HG03280 (cell line): ENCODE results near the gene NAGS.
"Not testable (repeated sequence)": the region's sequence is repeated elsewhere in the genome, so short reads cannot be mapped to it uniquely, and the experiment has no call there.

Source experiments
- ATAC-seq: cut with Tn5 transposase; IDR thresholded peaks from one replicate; pipeline ENCODE4 v1.9.1; 2021; ENCODE audit warnings: mild to moderate bottlenecking, moderate library complexity; ENCODE audit not compliant: unreplicated experiment

The NAGS gene

GRCh38 chr17:44037471-44037870, 33.0 kb downstream of the NAGS start:
- ATAC-seq, result no peak

GRCh38 chr17:44038604-44039011, 34.2 kb downstream of the NAGS start:
- ATAC-seq, result no peak

DNA sequence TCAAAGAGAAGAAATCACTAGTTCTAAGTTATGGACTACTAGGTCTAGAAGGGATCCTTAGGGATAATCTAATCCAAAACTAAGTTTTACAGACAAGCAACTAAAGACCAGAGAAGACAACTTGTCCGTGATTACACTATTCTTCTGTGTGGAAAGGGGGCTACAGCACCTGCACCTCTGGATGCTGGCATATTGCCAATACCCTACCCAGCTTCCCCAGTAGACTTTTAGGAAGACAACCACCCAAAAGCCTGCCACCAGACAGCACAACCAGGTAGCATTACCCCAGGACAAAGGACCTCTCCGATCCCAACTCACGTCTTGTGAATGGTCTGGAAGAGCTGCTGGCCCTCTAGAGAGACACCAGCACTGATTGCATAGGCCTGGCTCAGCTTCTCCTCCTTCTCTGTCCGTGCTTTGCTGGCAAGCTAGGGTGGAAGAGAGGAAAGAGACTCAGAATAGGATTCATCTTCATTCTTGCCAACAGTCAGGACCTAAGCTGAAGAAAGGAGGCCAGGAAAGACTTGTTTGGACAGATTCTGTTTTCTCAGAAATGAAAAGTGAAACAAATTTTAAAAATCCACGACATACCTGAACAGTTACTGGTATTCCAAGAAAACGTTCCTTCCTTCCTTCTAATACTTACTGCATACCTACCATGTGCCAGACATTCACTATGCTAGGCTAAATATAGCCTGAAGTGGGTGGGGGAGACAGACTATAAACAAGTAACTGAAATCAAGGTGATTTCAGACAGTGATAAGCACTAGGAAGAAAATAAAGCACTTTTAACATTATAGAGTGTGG, 35.6 kb downstream of the NAGS start:
- ATAC-seq, result no peak

GRCh38 chr17:44043272-44043696, 38.9 kb downstream of the NAGS start:
- ATAC-seq, result no peak

GRCh38 chr17:44044071-44044470, 39.6 kb downstream of the NAGS start:
- ATAC-seq, result no peak

DNA sequence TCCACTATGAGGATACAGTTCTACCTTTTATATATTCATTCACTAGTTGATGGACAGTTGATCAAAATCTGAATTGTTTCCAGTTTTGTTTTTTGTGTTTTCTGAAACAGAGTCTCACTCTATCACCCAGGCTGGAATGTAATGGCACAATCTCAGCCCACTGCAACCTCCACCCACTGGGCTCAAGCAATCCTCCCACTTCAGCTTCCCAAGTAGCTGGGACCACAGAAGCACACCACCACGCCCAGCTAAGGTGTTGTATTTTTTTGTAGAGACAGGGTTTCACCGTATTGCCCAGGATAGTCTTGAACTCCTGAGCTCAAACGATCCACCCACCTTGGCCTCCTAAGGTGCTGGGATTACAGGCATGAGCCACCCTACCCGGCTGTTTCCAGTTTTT, 41.1 kb downstream of the NAGS start:
- no peak for ATAC-seq

- ATAC-seq, result not testable (repeated sequence)
Observed at GRCh38 chr17:44046893-44047292, 42.5 kb downstream of the NAGS start.

- ATAC-seq, result no peak
Observed at GRCh38 chr17:44049294-44050060, 45.1 kb downstream of the NAGS start.

DNA sequence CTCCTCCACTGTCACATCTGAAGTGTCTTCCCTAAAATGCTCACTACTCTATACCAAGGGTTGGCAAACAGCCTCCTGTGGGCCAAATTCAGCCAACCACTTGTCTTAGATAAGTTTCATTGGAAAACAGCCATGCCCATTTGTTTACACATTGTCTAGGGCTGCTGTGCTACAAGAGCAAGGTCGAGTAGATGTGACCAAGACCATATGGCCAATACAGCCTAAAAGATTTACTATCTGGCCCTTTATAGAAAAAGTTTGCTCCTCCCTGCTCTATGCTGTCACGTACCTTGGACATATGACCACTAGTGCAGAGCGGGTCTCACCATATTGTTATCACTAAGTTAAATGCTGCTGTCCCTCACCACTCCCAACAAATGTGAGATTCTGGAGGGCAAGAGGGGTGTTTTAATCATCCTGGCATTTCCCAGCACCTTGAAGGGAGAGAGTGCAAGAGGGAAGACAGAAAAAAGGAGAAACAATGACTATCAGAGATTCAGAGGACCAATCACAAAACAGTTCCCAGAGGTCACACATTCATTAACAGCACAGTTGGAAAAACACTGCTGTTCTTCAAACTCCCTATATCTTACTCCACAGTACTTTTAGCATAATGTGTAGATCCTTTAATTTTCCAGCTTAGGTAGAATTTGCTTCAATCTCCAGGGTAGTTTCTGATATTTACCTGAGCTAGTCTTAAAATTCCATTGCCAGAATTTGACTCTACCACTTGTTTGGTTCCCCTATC, 48.9 kb downstream of the NAGS start:
- ATAC-seq, result no peak
